ENCODE data around the gene TMEM178B.

GRCh38 chr7:141300816-141301215 lies 227.0 kb downstream of the TMEM178B start:
- no peak for TF ChIP-seq RBBP5 (conservative IDR thresholded peaks at IDR 0.05)
- no peak for TF ChIP-seq CTCF (IDR thresholded peaks at IDR 0.05 in 2 of 3, conservative IDR thresholded peaks at IDR 0.05 in 1 of 3; ENCODE audit: control insufficient read depth in 2 of 3, extremely low read depth in 1 of 3, insufficient read depth in 1 of 3, low read depth in 3 of 3, low read length in 3 of 3)
- no peak for TF ChIP-seq USF2 (IDR thresholded peaks at IDR 0.05; ENCODE audit: borderline replicate concordance, low read depth, low read length)
- TF ChIP-seq RB1 (IDR thresholded peaks at IDR 0.05; ENCODE audit: borderline replicate concordance), result no peak
- no peak for TF ChIP-seq EP300 (IDR thresholded peaks at IDR 0.05; ENCODE audit: borderline replicate concordance in 1 of 2, control insufficient read depth in 1 of 2, low read depth in 2 of 2, low read length in 2 of 2)
- TF ChIP-seq FOS (IDR thresholded peaks at IDR 0.05; ENCODE audit: borderline replicate concordance, extremely low read depth, insufficient read length), result no peak
- no peak for TF ChIP-seq CBX5 (IDR thresholded peaks at IDR 0.05; ENCODE audit: low read depth)
- no peak for TF ChIP-seq POLR2AphosphoS5 (IDR thresholded peaks at IDR 0.05; ENCODE audit: low read length)
- no peak for TF ChIP-seq MXI1 (IDR thresholded peaks at IDR 0.05; ENCODE audit: low read depth, low read length)

Measured in GM12878 (cell line).